ENCODE results near the gene CLDN24. TPM values are rescaled to one million over a fixed set of nuclear protein-coding genes. Genes with fewer than 3 reads are reported as not detected.

CLDN24 gene
- total and polyA plus RNA-seq, 8 donors = 0.25 TPM; not detected in 7

GRCh38 chr4:183348706-183349659 is 26.8 kb upstream of the CLDN24 start:
- H3K27ac ChIP-seq = no peak overlapping the region
- peaks cover 0 to 5% (median 0%) of the 10 kb centered on the region in 3 donors for H3K27me3 ChIP-seq
- no peaks in the 10 kb centered on the region for H3K36me3 ChIP-seq
- WGBS, 5 donors = 64 to 79% (median 75%) methylated on average over 16 to 17 of the region's 17 CpGs
- DNase-seq = no peak
- TF ChIP-seq POLR2AphosphoS5 (IDR thresholded peaks at IDR 0.05) (no peak), POLR2A (IDR thresholded peaks at IDR 0.05) (no peak), EP300 (IDR thresholded peaks at IDR 0.05) (no peak), CTCF (IDR thresholded peaks at IDR 0.05) (no peak)
- peaks cover 0 to 10% (median 0%) of the 10 kb centered on the region in 4 donors for H3K4me1 ChIP-seq
- intact Hi-C loops (cut with DNase I; ENCODE audit: low total_unique reads) = no loop called here
- no peak overlapping the region for H3K4me3 ChIP-seq
- H3K9me3 ChIP-seq = no peaks in the 10 kb centered on the region

DNA sequence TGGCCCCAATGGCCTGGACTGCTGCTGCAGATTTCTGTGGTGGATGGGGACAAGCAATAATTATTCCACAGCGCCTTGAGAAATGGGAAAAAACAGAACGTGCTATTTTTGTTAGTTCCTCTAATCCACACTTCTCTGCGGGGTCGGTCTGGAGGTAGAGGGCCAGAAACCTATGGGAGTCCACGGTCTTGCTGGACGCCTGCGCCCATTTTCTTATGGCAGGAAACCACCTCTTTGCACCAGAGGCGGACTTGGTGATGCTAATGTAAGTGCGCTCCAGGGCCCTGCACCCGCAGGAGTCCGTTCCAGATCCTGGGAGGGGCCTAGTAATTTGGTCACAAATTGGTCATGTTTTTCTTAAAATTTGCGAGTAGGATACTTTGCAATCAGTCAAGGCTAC is 25.9 kb upstream of the CLDN24 start:
- 89 to 91% (median 90%) methylated on average over 12 of the region's 12 CpGs for WGBS, 5 donors
- peaks cover 0 to 12% (median 0%) of the 10 kb centered on the region in 3 donors for H3K27me3 ChIP-seq
- H3K9me3 ChIP-seq = no peaks in the 10 kb centered on the region
- H3K4me3 ChIP-seq = no peak overlapping the region
- no peaks in the 10 kb centered on the region for H3K36me3 ChIP-seq
- TF ChIP-seq CTCF (IDR thresholded peaks at IDR 0.05) (no peak), POLR2AphosphoS5 (IDR thresholded peaks at IDR 0.05) (no peak), POLR2A (IDR thresholded peaks at IDR 0.05) (no peak), EP300 (IDR thresholded peaks at IDR 0.05) (no peak)
- DNase-seq = no peak
- intact Hi-C loops (cut with DNase I; ENCODE audit: low total_unique reads) = no loop called here
- H3K27ac ChIP-seq = no peak overlapping the region
- H3K4me1 ChIP-seq = peaks cover 0 to 12% (median under 1%) of the 10 kb centered on the region in 4 donors

DNA sequence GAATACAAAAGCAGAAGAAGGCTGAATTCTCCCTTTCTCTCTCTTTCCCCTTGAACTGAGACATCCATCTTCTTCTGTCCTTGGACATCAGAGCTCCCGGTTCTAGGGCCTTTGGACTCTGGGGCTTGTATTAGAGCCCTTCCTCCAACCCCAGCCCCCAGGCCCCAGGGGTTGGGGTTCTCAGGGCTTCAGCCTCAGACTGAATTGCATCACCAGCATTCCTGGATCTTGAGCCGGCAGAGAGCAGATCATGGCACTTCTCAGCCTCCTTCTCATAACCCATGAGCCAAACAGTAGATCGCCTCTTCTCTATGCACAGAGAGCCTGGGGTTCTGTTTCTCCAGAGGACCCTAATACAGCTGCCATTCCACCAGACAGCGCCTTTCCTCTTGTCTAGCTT is 25.3 kb upstream of the CLDN24 start:
- Histone ChIP-seq H3K4me1 (peaks cover 0 to 18% (median 7%) of the 10 kb centered on the region in 4 donors), H3K27ac (no peak overlapping the region), H3K27me3 (peaks cover 0 to 17% (median 0%) of the 10 kb centered on the region in 3 donors), H3K36me3 (no peaks in the 10 kb centered on the region), H3K9me3 (no peaks in the 10 kb centered on the region), H3K4me3 (no peak overlapping the region)
- DNase-seq = no peak
- TF ChIP-seq POLR2A (IDR thresholded peaks at IDR 0.05) = no peak
- TF ChIP-seq EP300 (IDR thresholded peaks at IDR 0.05) = no peak
- no peak for TF ChIP-seq POLR2AphosphoS5 (IDR thresholded peaks at IDR 0.05)
- TF ChIP-seq CTCF (IDR thresholded peaks at IDR 0.05) = no peak
- 86 to 97% (median 93%) methylated on average over 4 of the region's 4 CpGs for WGBS, 5 donors
- intact Hi-C loops (cut with DNase I; ENCODE audit: low total_unique reads) = no loop called here

DNA sequence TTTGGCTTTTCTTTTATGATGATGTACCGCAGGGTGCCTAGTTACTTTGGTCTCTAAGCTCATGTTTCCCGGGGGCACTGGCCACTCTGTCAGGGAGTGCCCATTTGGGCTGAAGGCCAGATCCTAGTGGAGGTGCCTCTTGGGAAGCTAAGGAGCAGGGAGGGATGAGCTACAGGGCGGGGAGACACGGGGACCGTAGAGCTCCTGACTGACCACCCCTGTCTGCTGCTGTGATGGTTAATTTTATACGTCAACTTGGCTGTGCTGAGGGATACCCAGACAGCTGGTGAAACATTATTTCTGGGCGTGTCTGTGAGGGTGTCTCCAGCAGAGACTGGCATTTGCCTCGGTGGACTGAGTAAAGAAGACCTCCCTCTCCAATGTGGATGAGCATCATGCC is 24.9 kb upstream of the CLDN24 start:
- no peaks in the 10 kb centered on the region for H3K36me3 ChIP-seq
- no peak overlapping the region for H3K4me3 ChIP-seq
- H3K9me3 ChIP-seq = no peaks in the 10 kb centered on the region
- H3K4me1 ChIP-seq = peaks cover 0 to 20% (median 9%) of the 10 kb centered on the region in 4 donors
- H3K27me3 ChIP-seq = peaks cover 0 to 20% (median 0%) of the 10 kb centered on the region in 3 donors
- intact Hi-C loops (cut with DNase I; ENCODE audit: low total_unique reads) = no loop called here
- 86 to 89% (median 88%) methylated on average over 7 to 8 of the region's 8 CpGs for WGBS, 5 donors
- DNase-seq = no peak
- no peak overlapping the region for H3K27ac ChIP-seq
- no peak for TF ChIP-seq EP300 (IDR thresholded peaks at IDR 0.05)
- no peak for TF ChIP-seq CTCF (IDR thresholded peaks at IDR 0.05)
- TF ChIP-seq POLR2AphosphoS5 (IDR thresholded peaks at IDR 0.05) = no peak
- no peak for TF ChIP-seq POLR2A (IDR thresholded peaks at IDR 0.05)

Measured in stomach (tissue), 9 donors.